Loucy (cell line): ENCODE results near the gene HIVEP1.

ENCODE experiments used
- EZH2phosphoT487 ChIP-seq: fragments of 200-600 bp; IDR thresholded peaks from 2 replicates; pipeline ENCODE4 v1.6.1; 2018; ENCODE audit warnings: antibody characterized with exemption, mild to moderate bottlenecking, moderate library complexity, borderline replicate concordance
- TF ChIP-seq, protein P1 (sequence below): fragments of 200-600 bp; sonication (generic); conservative IDR thresholded peaks from 2 replicates; pipeline ENCODE4 v1.5.1; 2014; ENCODE audit warnings: mild to moderate bottlenecking, antibody characterized with exemption, low read length

DNA sequence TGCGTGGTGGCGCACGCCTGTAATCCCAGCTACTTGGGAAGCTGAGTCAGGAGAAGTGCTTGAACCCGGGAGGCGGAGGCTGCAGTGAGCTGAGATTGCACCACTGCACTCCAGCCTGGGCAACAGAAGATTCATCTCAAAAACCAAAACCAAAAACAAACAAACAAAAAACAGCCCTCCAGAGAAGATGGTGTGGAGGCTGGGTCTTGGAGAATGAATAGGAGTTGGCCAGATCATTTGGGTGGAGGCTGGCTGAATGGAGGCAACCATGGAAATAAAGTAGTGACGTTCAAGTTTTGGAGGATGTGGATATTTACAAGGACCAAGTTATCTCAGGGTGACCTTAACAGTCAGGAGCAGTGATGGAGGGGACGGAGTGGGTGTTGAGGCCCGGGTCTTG, 24.7 kb downstream of the HIVEP1 start:
- TF ChIP-seq, protein P1, sequence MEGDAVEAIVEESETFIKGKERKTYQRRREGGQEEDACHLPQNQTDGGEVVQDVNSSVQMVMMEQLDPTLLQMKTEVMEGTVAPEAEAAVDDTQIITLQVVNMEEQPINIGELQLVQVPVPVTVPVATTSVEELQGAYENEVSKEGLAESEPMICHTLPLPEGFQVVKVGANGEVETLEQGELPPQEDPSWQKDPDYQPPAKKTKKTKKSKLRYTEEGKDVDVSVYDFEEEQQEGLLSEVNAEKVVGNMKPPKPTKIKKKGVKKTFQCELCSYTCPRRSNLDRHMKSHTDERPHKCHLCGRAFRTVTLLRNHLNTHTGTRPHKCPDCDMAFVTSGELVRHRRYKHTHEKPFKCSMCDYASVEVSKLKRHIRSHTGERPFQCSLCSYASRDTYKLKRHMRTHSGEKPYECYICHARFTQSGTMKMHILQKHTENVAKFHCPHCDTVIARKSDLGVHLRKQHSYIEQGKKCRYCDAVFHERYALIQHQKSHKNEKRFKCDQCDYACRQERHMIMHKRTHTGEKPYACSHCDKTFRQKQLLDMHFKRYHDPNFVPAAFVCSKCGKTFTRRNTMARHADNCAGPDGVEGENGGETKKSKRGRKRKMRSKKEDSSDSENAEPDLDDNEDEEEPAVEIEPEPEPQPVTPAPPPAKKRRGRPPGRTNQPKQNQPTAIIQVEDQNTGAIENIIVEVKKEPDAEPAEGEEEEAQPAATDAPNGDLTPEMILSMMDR = no peak
- no peak for TF ChIP-seq EZH2phosphoT487
